Duodenal mucosa (tissue), 2 donors: ENCODE data around the gene HYLS1.

Experiments used
- H3K27ac ChIP-seq: one replicate; pipeline ENCODE4 v1.7.0; 2013; ENCODE audit warnings: low read depth, low read length
- H3K27me3 ChIP-seq, 2 donors: one replicate each; pipeline ENCODE4 v1.7.0; 2013; ENCODE audit warnings: low read length in 2 of 2, control low read depth in 1 of 2; ENCODE audit not compliant: insufficient read depth in 2 of 2, control insufficient read depth in 1 of 2
- H3K36me3 ChIP-seq, 2 donors: one replicate each; pipeline ENCODE4 v1.7.0; 2013; ENCODE audit warnings: low read length in 2 of 2, control low read depth in 1 of 2; ENCODE audit not compliant: insufficient read depth in 2 of 2, control insufficient read depth in 1 of 2
- H3K4me1 ChIP-seq, 2 donors: one replicate each; pipeline ENCODE4 v1.7.0; 2013; ENCODE audit warnings: low read length in 2 of 2, control low read depth in 1 of 2; ENCODE audit not compliant: insufficient read depth in 2 of 2, control insufficient read depth in 1 of 2
- H3K4me3 ChIP-seq, 2 donors: one replicate each; pipeline ENCODE4 v1.7.0; 2013; ENCODE audit warnings: low read length in 2 of 2, low read depth in 1 of 2
- H3K9ac ChIP-seq, 2 donors: one replicate each; pipeline ENCODE4 v1.7.0; 2013; ENCODE audit warnings: low read length in 2 of 2, low read depth in 1 of 2
- H3K9me3 ChIP-seq, 2 donors: one replicate each; pipeline ENCODE4 v1.7.0; 2013; ENCODE audit warnings: low read length in 2 of 2, control low read depth in 1 of 2; ENCODE audit not compliant: control insufficient read depth in 1 of 2

HYLS1 gene

DNA sequence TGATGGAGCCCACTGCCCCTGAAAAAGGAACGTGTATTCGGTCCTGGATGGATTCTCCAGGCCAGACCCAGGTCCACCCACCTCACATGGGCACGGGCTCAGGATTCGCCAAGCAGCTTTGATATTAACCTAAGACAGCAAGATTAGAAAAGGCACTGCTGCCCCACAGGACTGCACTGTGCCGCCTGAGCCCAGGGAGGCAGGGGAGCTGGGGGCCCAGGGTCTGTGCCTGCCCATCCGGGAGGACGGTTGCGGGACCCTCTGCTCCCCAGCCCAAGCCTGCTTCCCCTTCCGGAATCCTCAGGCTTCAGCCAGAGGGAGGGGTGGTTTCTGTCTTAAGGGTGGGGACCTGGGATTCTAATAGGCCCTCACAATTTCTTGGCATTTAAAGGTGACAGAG is 44.8 kb downstream of the HYLS1 start:
- no peaks in the 10 kb centered on the region for H3K9me3 ChIP-seq
- H3K27me3 ChIP-seq: no peaks in the 10 kb centered on the region
- H3K36me3 ChIP-seq: no peaks in the 10 kb centered on the region
- no peak overlapping the region for H3K27ac ChIP-seq
- H3K9ac ChIP-seq: no peak overlapping the region
- H3K4me1 ChIP-seq: no peaks in the 10 kb centered on the region
- no peak overlapping the region for H3K4me3 ChIP-seq

DNA sequence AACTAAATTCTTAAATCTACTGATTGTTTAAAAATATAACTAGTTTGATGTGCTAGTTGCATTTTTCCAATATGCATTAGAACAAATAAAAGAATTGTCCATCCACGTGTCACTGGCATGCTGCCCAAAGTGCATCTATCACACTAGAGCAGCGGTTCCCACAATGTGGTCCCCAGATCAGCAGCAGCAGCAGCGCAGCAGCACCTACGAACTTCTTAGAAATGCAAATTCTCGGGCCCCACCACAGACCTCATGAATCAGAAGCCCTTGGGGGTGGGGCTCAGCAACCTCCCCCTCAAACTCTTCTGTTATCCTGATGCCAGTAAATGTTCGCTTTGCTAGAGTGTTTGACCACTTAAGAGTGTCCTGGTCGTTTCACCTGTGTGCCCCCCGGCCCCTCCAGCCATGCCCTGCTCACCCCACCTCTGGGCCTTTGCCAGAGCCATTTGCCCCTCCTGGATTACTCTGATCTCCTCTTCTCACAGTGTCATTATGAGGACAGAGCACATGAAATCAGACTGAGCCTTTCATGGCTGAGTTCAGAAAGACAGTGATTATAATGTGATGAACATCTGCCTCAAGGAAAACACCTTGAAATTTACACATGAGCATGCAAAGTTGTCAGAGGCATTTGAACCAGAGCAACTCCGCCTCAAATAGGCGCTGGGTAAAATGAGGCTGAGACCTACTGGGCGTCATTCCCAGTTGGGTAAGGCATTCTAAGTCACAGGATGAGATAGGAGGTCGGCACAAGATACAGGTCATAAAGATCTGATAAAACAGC is 45.8 kb downstream of the HYLS1 start:
- no peak overlapping the region for H3K4me3 ChIP-seq
- no peak overlapping the region for H3K9ac ChIP-seq
- no peaks in the 10 kb centered on the region for H3K27me3 ChIP-seq
- H3K4me1 ChIP-seq: no peaks in the 10 kb centered on the region
- H3K27ac ChIP-seq: no peak overlapping the region
- no peaks in the 10 kb centered on the region for H3K36me3 ChIP-seq
- no peaks in the 10 kb centered on the region for H3K9me3 ChIP-seq

DNA sequence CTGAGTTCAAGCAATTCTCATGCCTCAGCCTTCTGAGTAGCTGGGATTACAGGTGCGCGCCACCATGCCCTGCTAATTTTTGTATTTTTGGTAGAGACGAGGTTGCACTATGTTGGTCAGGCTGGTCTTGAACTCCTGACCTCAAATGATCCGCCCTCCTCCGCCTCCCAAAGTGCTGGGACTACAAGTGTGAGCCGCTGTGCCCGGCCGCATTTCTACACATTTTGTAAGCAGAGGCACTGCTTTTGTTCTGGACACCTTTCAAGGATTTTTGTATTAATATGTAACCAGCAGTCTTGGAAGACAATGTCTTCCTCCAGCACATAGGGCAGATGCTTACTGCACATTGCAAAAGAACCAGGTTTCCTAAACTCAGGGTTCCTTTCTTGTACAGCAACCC is 47.0 kb downstream of the HYLS1 start:
- Histone ChIP-seq H3K9ac (no peak overlapping the region), H3K36me3 (no peaks in the 10 kb centered on the region), H3K4me3 (no peak overlapping the region), H3K4me1 (no peaks in the 10 kb centered on the region), H3K9me3 (no peaks in the 10 kb centered on the region), H3K27me3 (no peaks in the 10 kb centered on the region), H3K27ac (no peak overlapping the region)

DNA sequence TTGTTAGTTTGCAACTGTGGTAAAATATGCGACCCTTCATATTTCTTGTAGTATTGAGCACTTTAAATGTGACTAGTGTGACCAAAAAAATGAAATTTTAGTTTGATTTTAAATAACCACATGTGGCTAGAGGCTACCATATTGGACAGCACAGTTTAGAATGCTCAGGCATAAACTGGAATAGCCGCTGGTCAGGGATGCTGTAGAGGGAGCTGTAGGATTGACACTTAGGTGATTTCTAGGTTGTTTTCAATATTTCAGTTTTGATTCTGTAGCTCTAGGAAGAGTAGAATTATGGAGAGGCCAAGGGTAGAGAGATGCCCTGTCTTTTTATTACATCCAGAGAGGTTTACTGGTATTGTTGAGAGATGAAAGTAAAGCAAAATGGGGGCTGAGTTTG is 47.6 kb downstream of the HYLS1 start:
- no peaks in the 10 kb centered on the region for H3K27me3 ChIP-seq
- H3K27ac ChIP-seq: no peak overlapping the region
- no peak overlapping the region for H3K4me3 ChIP-seq
- H3K4me1 ChIP-seq: no peaks in the 10 kb centered on the region
- H3K9ac ChIP-seq: no peak overlapping the region
- no peaks in the 10 kb centered on the region for H3K9me3 ChIP-seq
- no peaks in the 10 kb centered on the region for H3K36me3 ChIP-seq

DNA sequence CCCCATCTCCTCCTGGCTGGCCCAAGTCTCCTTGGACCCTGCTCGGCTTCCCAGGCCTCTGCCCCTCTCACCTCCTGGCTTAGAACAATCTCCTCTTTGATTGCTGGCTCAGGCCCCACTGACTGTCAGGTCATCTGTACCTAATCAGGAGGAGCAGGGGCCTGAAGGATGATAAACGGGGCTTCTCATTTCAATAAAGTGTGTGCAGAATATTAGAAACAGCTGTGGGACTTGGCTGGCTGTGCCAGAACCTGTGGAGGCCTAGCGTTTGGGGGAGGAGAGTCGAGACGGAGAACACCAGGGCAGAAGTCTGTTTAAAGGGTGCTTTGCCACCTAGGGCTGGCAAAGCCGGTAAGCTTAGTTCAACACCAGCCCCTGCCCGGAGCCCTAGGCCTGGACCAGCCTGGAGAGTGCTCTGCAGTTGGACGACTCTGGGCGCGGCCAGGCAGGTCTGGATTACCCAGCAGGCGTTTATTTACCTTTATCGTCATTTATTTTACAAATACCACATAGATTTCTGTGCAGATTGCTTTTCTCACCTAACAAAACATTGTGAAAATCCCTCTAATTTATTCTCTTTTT is 48.2 kb downstream of the HYLS1 start:
- H3K9me3 ChIP-seq: no peaks in the 10 kb centered on the region
- H3K9ac ChIP-seq: no peak overlapping the region
- no peaks in the 10 kb centered on the region for H3K4me1 ChIP-seq
- no peak overlapping the region for H3K27ac ChIP-seq
- H3K27me3 ChIP-seq: no peaks in the 10 kb centered on the region
- H3K36me3 ChIP-seq: no peaks in the 10 kb centered on the region
- no peak overlapping the region for H3K4me3 ChIP-seq

GRCh38 chr11:125938418-125938817 is 51.0 kb downstream of the HYLS1 start:
- no peaks in the 10 kb centered on the region for H3K4me1 ChIP-seq
- no peak overlapping the region for H3K27ac ChIP-seq
- H3K27me3 ChIP-seq: no peaks in the 10 kb centered on the region
- H3K4me3 ChIP-seq: no peak overlapping the region
- no peak overlapping the region for H3K9ac ChIP-seq
- H3K36me3 ChIP-seq: no peaks in the 10 kb centered on the region
- no peaks in the 10 kb centered on the region for H3K9me3 ChIP-seq

DNA sequence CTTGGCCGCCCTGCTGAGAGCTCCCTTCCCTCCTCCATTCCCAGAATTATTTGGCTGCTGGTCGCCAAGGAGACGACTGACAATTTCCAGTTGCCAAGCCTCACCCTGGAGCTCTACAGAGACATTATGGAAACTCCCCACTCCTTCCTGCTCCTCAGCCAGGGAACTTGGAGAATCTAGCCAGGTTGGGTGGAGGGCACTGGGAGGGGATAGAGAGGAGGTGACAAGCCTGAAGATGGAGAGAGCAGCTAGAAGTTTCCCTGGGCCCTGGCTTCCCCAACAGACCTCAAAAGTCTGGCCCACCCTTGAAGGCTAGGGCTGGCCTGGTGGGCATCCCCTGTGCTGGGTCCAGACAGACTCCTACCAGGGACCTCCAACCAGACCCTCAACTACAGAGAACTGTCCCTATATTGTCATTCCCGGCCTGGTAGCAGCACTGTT is 51.6 kb downstream of the HYLS1 start:
- H3K9ac ChIP-seq: no peak overlapping the region
- H3K27me3 ChIP-seq: no peaks in the 10 kb centered on the region
- H3K36me3 ChIP-seq: no peaks in the 10 kb centered on the region
- H3K27ac ChIP-seq: no peak overlapping the region
- no peak overlapping the region for H3K4me3 ChIP-seq
- H3K4me1 ChIP-seq: no peaks in the 10 kb centered on the region
- H3K9me3 ChIP-seq: no peaks in the 10 kb centered on the region

DNA sequence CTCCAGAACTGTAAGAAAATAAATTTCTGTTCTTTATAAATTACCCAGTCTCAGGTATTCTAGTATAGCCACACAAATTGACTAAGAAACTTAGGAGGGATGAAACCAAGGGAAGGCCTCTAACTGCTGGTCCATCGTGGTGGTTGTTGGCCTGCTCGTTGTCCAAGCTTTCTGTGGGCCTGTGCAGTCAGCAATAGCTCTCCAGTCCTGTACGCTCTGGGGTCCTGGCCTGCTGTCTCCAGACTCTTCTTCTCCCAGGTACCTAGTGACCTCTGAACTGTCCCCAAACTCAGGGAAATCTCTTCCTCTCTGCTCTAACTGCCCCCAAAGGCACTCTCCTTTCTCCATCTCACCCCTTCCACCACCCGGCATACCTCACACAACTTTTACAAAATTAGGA is 52.7 kb downstream of the HYLS1 start:
- Histone ChIP-seq H3K27ac (no peak overlapping the region), H3K9ac (no peak overlapping the region), H3K36me3 (no peaks in the 10 kb centered on the region), H3K4me3 (no peak overlapping the region), H3K4me1 (no peaks in the 10 kb centered on the region), H3K9me3 (no peaks in the 10 kb centered on the region), H3K27me3 (no peaks in the 10 kb centered on the region)

- Histone ChIP-seq H3K9me3 (no peaks in the 10 kb centered on the region), H3K4me1 (peaks cover 0 to 4% of the 10 kb centered on the region in 2 donors), H3K4me3 (no peak overlapping the region), H3K27me3 (no peaks in the 10 kb centered on the region), H3K9ac (no peak overlapping the region), H3K36me3 (no peaks in the 10 kb centered on the region), H3K27ac (no peak overlapping the region)
Measured at GRCh38 chr11:125941267-125941618, 53.8 kb downstream of the HYLS1 start.

- no peak overlapping the region for H3K27ac ChIP-seq
- H3K9me3 ChIP-seq: no peaks in the 10 kb centered on the region
- H3K36me3 ChIP-seq: no peaks in the 10 kb centered on the region
- H3K27me3 ChIP-seq: no peaks in the 10 kb centered on the region
- H3K9ac ChIP-seq: no peak overlapping the region
- H3K4me3 ChIP-seq: no peak overlapping the region
- peaks cover 0 to 4% of the 10 kb centered on the region in 2 donors for H3K4me1 ChIP-seq
Measured at GRCh38 chr11:125941619-125942611, 54.4 kb downstream of the HYLS1 start.
